WTC11 (cell line): ENCODE data around the gene TMEM217. TPM values are rescaled to one million over a fixed set of nuclear protein-coding genes. Genes with fewer than 3 reads are reported as not detected.

ENCODE experiments used
- ATAC-seq: fragments of 200-7000 bp; cut with Tn5 transposase; 2 replicates; pipeline ENCODE4 v1.10.0; 2021; ENCODE audit warnings: mild to moderate bottlenecking, moderate library complexity
- CTCF ChIA-PET: fragments of 300-600 bp; sonication (Branson Sonifier 250); formaldehyde crosslinking; loops from one replicate; lab custom pipeline; 2021; ENCODE audit warnings: antibody characterized with exemption; lab: Charles Lee
- POLR2A ChIA-PET: fragments of 350-600 bp; sonication (Branson Sonifier 250); formaldehyde crosslinking; loops from one replicate; lab custom pipeline; 2021; ENCODE audit warnings: antibody characterized with exemption; lab: Charles Lee
- DNase-seq: peaks from one replicate; pipeline ENCODE4 v3.0.0; 2021; ENCODE audit warnings: low spot score
- H3K27ac Mint-ChIP-seq: 2 replicates; pipeline ENCODE4 v1.8.0; 2021; ENCODE audit warnings: mixed read lengths
- H3K27me3 Mint-ChIP-seq: 2 replicates; pipeline ENCODE4 v1.8.0; 2021; ENCODE audit warnings: low read depth, mild to moderate bottlenecking, moderate library complexity, mixed read lengths
- H3K36me3 Mint-ChIP-seq: 2 replicates; pipeline ENCODE4 v1.8.0; 2021; ENCODE audit warnings: mixed read lengths
- H3K4me1 Mint-ChIP-seq: 2 replicates; pipeline ENCODE4 v1.8.0; 2022; ENCODE audit warnings: mixed read lengths
- H3K4me3 Mint-ChIP-seq: 2 replicates; pipeline ENCODE4 v1.8.0; 2021; ENCODE audit warnings: mild to moderate bottlenecking, moderate library complexity, mixed read lengths
- H3K9me3 Mint-ChIP-seq: 2 replicates; pipeline ENCODE4 v1.8.0; 2021; ENCODE audit warnings: mixed read lengths
- AFF4 ChIP-seq: sonication (generic); formaldehyde crosslinking; IDR thresholded peaks from 2 replicates; pipeline ENCODE4 v1.8.1; 2023; ENCODE audit warnings: mild to moderate bottlenecking, missing genetic modification reagents, borderline replicate concordance
- AR ChIP-seq: fragments of 250-450 bp; sonication (Bioruptor Pico); IDR thresholded peaks from 2 replicates; pipeline ENCODE4 v1.9.0; 2021; ENCODE audit warnings: mild to moderate bottlenecking
- CDX4 ChIP-seq: fragments of 250-450 bp; sonication (Bioruptor Pico); IDR thresholded peaks from 2 replicates; pipeline ENCODE4 v1.9.0; 2021; ENCODE audit warnings: moderate library complexity, mild to moderate bottlenecking, inconsistent platforms, borderline replicate concordance
- E2F1 ChIP-seq: sonication (generic); formaldehyde crosslinking; IDR thresholded peaks from 2 replicates; pipeline ENCODE4 v1.8.0; 2022; ENCODE audit warnings: mild to moderate bottlenecking, missing genetic modification reagents
- E2F5 ChIP-seq: sonication (generic); formaldehyde crosslinking; IDR thresholded peaks from 2 replicates; pipeline ENCODE4 v1.8.1; 2022; ENCODE audit warnings: mild to moderate bottlenecking, moderate library complexity, missing genetic modification reagents
- IRF1 ChIP-seq: sonication (generic); formaldehyde crosslinking; IDR thresholded peaks from 2 replicates; pipeline ENCODE4 v1.8.0; 2023; ENCODE audit warnings: missing genetic modification reagents
- NFE2L1 ChIP-seq: sonication (generic); formaldehyde crosslinking; IDR thresholded peaks from 2 replicates; pipeline ENCODE4 v1.8.1; 2023; ENCODE audit warnings: missing genetic modification reagents
- USF2 ChIP-seq: sonication (generic); formaldehyde crosslinking; IDR thresholded peaks from 2 replicates; pipeline ENCODE4 v1.8.1; 2023; ENCODE audit warnings: mild to moderate bottlenecking, missing genetic modification reagents, moderate library complexity
- ZNF263 ChIP-seq: sonication (generic); formaldehyde crosslinking; IDR thresholded peaks from 2 replicates; pipeline ENCODE4 v1.8.1; 2022; ENCODE audit warnings: low read depth, mild to moderate bottlenecking, moderate library complexity, missing genetic modification reagents
- ZNF317 ChIP-seq: sonication (generic); formaldehyde crosslinking; IDR thresholded peaks from 2 replicates; pipeline ENCODE4 v1.8.1; 2023; ENCODE audit warnings: low read depth, mild to moderate bottlenecking, moderate library complexity, missing genetic modification reagents, borderline replicate concordance
- ZNF425 ChIP-seq: fragments of 250-450 bp; sonication (Bioruptor Pico); conservative IDR thresholded peaks from 2 replicates; pipeline ENCODE4 v1.9.0; 2021; ENCODE audit warnings: mild to moderate bottlenecking
- ZNF671 ChIP-seq: fragments of 250-450 bp; sonication (Bioruptor Pico); IDR thresholded peaks from 2 replicates; pipeline ENCODE4 v1.8.0; 2021; ENCODE audit warnings: mild to moderate bottlenecking
- ZSCAN18 ChIP-seq: fragments of 250-450 bp; sonication (Bioruptor Pico); IDR thresholded peaks from 2 replicates; pipeline ENCODE4 v2.1.2; 2022; ENCODE audit warnings: mild to moderate bottlenecking, moderate library complexity
- total RNA-seq: library from RNA; stranded (reverse); gene quantifications from 3 replicates; pipeline ENCODE4 v1.2.3, GENCODE V29; 2021

TMEM217 gene
- total RNA-seq, 1 experiment from 2014 or later = 0.61 TPM

GRCh38 chr6:37304766-37305165 lies 46.8 kb upstream of the TMEM217 start:
- Mint-ChIP-seq H3K9me3 (no peaks in the 10 kb centered on the region), H3K4me1 (no peaks in the 10 kb centered on the region), H3K27ac (no peak overlapping the region), H3K27me3 (no peaks in the 10 kb centered on the region), H3K4me3 (no peak overlapping the region), H3K36me3 (peaks cover 21% of the 10 kb centered on the region; the same call in 1 of the 2 replicates)
- ChIA-PET POLR2A (no interaction called here), CTCF (interaction anchor here (1.3 to 1.7 kb wide), 2 partner anchors 10 to 286 kb away, joined by 3 to 11 read pairs; no protein-coding TSS in a partner anchor)
- ATAC-seq (no peak), DNase-seq (no peak)
- TF ChIP-seq ZNF263 (no peak), AFF4 (CRISPR knock-in tag) (no peak), ZNF317 (CRISPR knock-in tag) (no peak), NFE2L1 (CRISPR knock-in tag) (no peak), ZSCAN18 (CRISPR knock-in tag) (no peak), AR (CRISPR knock-in tag) (no peak), CDX4 (no peak), E2F1 (no peak), USF2 (CRISPR knock-in tag) (no peak), E2F5 (CRISPR knock-in tag) (no peak), ZNF671 (CRISPR knock-in tag) (no peak), ZNF425 (no peak), IRF1 (CRISPR knock-in tag) (no peak)
